Gastroesophageal sphincter (tissue), 3 donors: ENCODE results near the gene STX8.

Experiments
- CTCF ChIP-seq, 4 experiments: fragments of 200-600 bp in 2 of 4; fragments of 450-650 bp in 2 of 4; sonication (generic) in 1 of 4; IDR thresholded peaks; one replicate each; pipeline ENCODE4 v1.5.1; 2017 to 2019; ENCODE audit warnings: antibody characterized with exemption in 4 of 4, mild to moderate bottlenecking in 2 of 4, moderate library complexity in 2 of 4
- EP300 ChIP-seq: sonication (generic); formaldehyde crosslinking; IDR thresholded peaks from one replicate; pipeline ENCODE4 v1.6.1; 2017; ENCODE audit warnings: antibody characterized with exemption, mild to moderate bottlenecking
- POLR2A ChIP-seq, 2 donors: fragments of 450-650 bp; IDR thresholded peaks; one replicate each; pipeline ENCODE4 v1.6.1; 2017; ENCODE audit warnings: antibody characterized with exemption in 2 of 2, mild to moderate bottlenecking in 2 of 2, moderate library complexity in 1 of 2
- POLR2AphosphoS5 ChIP-seq: sonication (generic); formaldehyde crosslinking; IDR thresholded peaks from one replicate; pipeline ENCODE4 v1.6.1; 2017; ENCODE audit warnings: antibody characterized with exemption

GRCh38 chr17:9225305-9226101 is 350.1 kb downstream of the STX8 start:
- TF ChIP-seq CTCF (IDR thresholded peaks at IDR 0.05) (peak in 2 of 4 experiments; percentile 4 to 28), POLR2AphosphoS5 (no peak), POLR2A (IDR thresholded peaks at IDR 0.05) (no peak), EP300 (no peak)
